HG03460 (cell line): ENCODE data around the gene P2RX1.

ENCODE experiments used
- ATAC-seq: cut with Tn5 transposase; IDR thresholded peaks from one replicate; pipeline ENCODE4 v1.9.1; 2021; ENCODE audit not compliant: unreplicated experiment

Gene P2RX1

GRCh38 chr17:3915995-3916696 lies at the start of gene P2RX1:
TSS of gene P2RX1 (minus strand) at chr17:3916465. CDS start at chr17:3916225, 240 bp downstream.
- ATAC-seq: no peak

- ATAC-seq: peak; percentile 40
Observed at GRCh38 chr17:3965118-3965800, 49.0 kb upstream of the P2RX1 start.

GRCh38 chr17:3964203-3965117 lies 48.2 kb upstream of the P2RX1 start, which contains the start of gene ATP2A3:
TSS of gene ATP2A3 (minus strand) at chr17:3964437. CDS start at chr17:3964291, 146 bp downstream.
- ATAC-seq: peak; percentile 32

GRCh38 chr17:3963237-3964201 lies 47.3 kb upstream of the P2RX1 start:
- peak; percentile 7 for ATAC-seq

GRCh38 chr17:3962965-3963236 lies 46.6 kb upstream of the P2RX1 start:
- no peak for ATAC-seq

- no peak for ATAC-seq
Observed at GRCh38 chr17:3962217-3962964, 46.1 kb upstream of the P2RX1 start.

GRCh38 chr17:3961564-3962047 lies 45.3 kb upstream of the P2RX1 start:
- ATAC-seq: peak; percentile 37

- ATAC-seq: no peak
Observed at GRCh38 chr17:3960764-3961163, 44.5 kb upstream of the P2RX1 start.

- no peak for ATAC-seq
Observed at GRCh38 chr17:3959921-3960601, 43.8 kb upstream of the P2RX1 start.

GRCh38 chr17:3959295-3959899 lies 43.1 kb upstream of the P2RX1 start:
- no peak for ATAC-seq

- no peak for ATAC-seq
Observed at GRCh38 chr17:3957735-3958599, 41.7 kb upstream of the P2RX1 start.

GRCh38 chr17:3956983-3957382 lies 40.7 kb upstream of the P2RX1 start:
- no peak for ATAC-seq

- no peak for ATAC-seq
Observed at GRCh38 chr17:3956327-3956957, 40.2 kb upstream of the P2RX1 start.

GRCh38 chr17:3955673-3955988 lies 39.4 kb upstream of the P2RX1 start:
- ATAC-seq: no peak

GRCh38 chr17:3954976-3955672 lies 38.9 kb upstream of the P2RX1 start:
- no peak for ATAC-seq

- ATAC-seq: no peak
Observed at GRCh38 chr17:3954086-3954485, 37.8 kb upstream of the P2RX1 start.

- no peak for ATAC-seq
Observed at GRCh38 chr17:3953542-3953941, 37.3 kb upstream of the P2RX1 start.
